HCT116 (cell line): Measurements from ENCODE around the gene PIK3R2.

ENCODE experiments used
- CEBPB ChIP-seq: IDR thresholded peaks from 2 replicates; pipeline ENCODE4 v1.6.1; 2012; ENCODE audit warnings: low read depth
- EZH2 ChIP-seq: fragments of 200-600 bp; sonication (generic); IDR thresholded peaks from 2 replicates; pipeline ENCODE4 v1.6.1; 2017; ENCODE audit warnings: antibody characterized with exemption, mixed run types
- EZH2phosphoT487 ChIP-seq: fragments of 200-600 bp; IDR thresholded peaks from 2 replicates; pipeline ENCODE4 v1.6.1; 2018; ENCODE audit warnings: antibody characterized with exemption, borderline replicate concordance
- POLR2AphosphoS5 ChIP-seq: IDR thresholded peaks from 2 replicates; pipeline ENCODE4 v1.6.1; 2011; ENCODE audit warnings: mild to moderate bottlenecking, low read depth, low read length, moderate library complexity
- ZNF274 ChIP-seq: fragments of 200-500 bp; sonication (Bioruptor generic); IDR thresholded peaks from 2 replicates; pipeline ENCODE4 v1.6.1; 2014; ENCODE audit warnings: mild to moderate bottlenecking, low read depth, low read length, inconsistent platforms

DNA sequence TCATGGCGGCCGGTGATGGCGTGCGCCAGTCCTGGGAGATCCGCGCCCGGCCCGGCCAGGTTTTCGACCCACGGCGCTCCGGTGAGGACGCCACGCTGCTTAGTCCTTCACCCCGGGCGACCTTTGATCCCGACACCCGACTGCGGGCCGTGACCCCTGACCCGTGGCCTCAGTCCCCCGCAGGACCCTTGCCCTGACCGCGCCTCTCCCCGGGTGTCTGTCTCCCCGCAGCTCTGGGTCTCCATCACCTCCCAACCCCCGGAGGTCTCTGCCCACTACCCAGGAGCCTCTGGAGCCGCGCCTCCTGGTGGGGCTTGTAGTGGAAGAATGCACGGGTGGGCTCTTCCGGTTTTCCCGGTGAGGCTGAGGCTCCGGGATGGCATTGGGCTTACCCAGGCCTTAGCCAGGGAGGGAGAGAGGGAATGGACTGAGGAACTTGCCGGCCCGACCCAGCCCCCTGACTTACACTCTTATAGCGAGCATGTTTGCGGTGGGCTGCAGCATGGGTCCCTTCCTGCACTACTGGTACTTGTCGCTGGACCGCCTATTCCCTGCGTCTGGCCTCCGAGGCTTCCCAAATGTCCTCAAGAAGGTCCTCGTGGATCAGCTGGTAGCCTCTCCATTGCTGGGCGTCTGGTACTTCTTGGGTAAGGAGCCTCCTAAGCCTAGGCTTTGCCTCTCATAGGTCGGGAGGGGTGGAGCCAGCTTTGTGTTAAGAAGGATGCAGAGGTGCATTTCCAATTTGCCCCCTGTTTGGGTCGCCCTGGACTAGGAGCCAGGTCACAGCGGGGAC is 40.6 kb downstream of the PIK3R2 start:
- no peak for TF ChIP-seq ZNF274
- no peak for TF ChIP-seq CEBPB
- TF ChIP-seq EZH2phosphoT487: no peak
- no peak for TF ChIP-seq EZH2
- no peak for TF ChIP-seq POLR2AphosphoS5
